HCT116 (cell line): ENCODE measurements around the gene POU3F2. TPM values are rescaled to one million over a fixed set of nuclear protein-coding genes. Genes with fewer than 3 reads are reported as not detected.

ENCODE experiments used
- ATAC-seq: fragments of 200-7000 bp; cut with Tn5 transposase; 2 replicates; pipeline ENCODE4 v1.9.1; 2020; ENCODE audit warnings: mild to moderate bottlenecking, moderate library complexity
- BruUV-seq: library from RNA; stranded (reverse); fragments of 400-500 nt; replicated peaks from 2 replicates; lab custom pipeline; 2021; lab: Mats Ljungman, UMichigan
- CTCF ChIA-PET: fragments of 300-600 bp; sonication (Branson Sonifier 250); formaldehyde crosslinking; loops from one replicate; lab custom pipeline; 2021; ENCODE audit warnings: antibody characterized with exemption; lab: Charles Lee
- POLR2A ChIA-PET: fragments of 300-600, 350-600 bp; sonication (Branson Sonifier 250); formaldehyde crosslinking; loops from one replicate; lab custom pipeline; 2021; ENCODE audit warnings: antibody characterized with exemption; lab: Charles Lee
- RAD21 ChIA-PET, 2 experiments: fragments of 300-600 bp; sonication (Branson Sonifier 250); formaldehyde crosslinking; loops; one replicate each; lab custom pipeline; 2023; ENCODE audit warnings: low total read pairs in 2 of 2; ENCODE audit not compliant: uncharacterized antibody in 2 of 2, unreplicated experiment in 2 of 2, low non-redundant PET in 1 of 2; lab: Charles Lee
- DNase-seq: peaks from one replicate; pipeline ENCODE4 v3.0.0-alpha.2; 2010; ENCODE audit warnings: low read depth, low spot score
- H2AFZ ChIP-seq: fragments of 200-600 bp; shearing (Covaris generic), sonication (generic); 2 replicates; pipeline ENCODE4 v1.6.1; 2017; ENCODE audit warnings: low read depth, mixed run types, mixed read lengths, antibody characterized with exemption, low read length; ENCODE audit not compliant: poor library complexity, severe bottlenecking
- H3K27ac ChIP-seq: 2 replicates; pipeline ENCODE4 v1.5.1; 2012; ENCODE audit warnings: low read depth, low read length
- H3K27me3 ChIP-seq: fragments of 200-600 bp; sonication (generic); 2 replicates; pipeline ENCODE4 v1.6.1; 2016; ENCODE audit warnings: mixed run types, low read length, mixed read lengths; ENCODE audit not compliant: insufficient read depth
- H3K36me3 ChIP-seq, 2 experiments: fragments of 200-500 bp in 1 of 2; fragments of 200-600 bp in 1 of 2; sonication (Bioruptor generic) in 1 of 2; sonication (generic) in 1 of 2; 2 replicates each; pipeline versions ENCODE4 v1.5.1 to v1.6.1; 2014 to 2016; ENCODE audit warnings: low read length in 2 of 2, inconsistent platforms in 1 of 2, mixed read lengths in 1 of 2, mixed run types in 1 of 2; ENCODE audit not compliant: insufficient read depth in 2 of 2, control insufficient read depth in 1 of 2
- H3K4me1 ChIP-seq, 2 experiments: fragments of 200-600 bp in 1 of 2; sonication (generic) in 1 of 2; 2 replicates each; pipeline versions ENCODE4 v1.5.1 to v1.6.1; 2012 to 2017; ENCODE audit warnings: low read length in 2 of 2, inconsistent platforms in 1 of 2, mild to moderate bottlenecking in 1 of 2, mixed read lengths in 1 of 2, mixed run types in 1 of 2, moderate library complexity in 1 of 2; ENCODE audit not compliant: insufficient read depth in 2 of 2, control insufficient read depth in 1 of 2
- H3K4me2 ChIP-seq: fragments of 200-600 bp; sonication (generic); 2 replicates; pipeline ENCODE4 v1.6.1; 2017; ENCODE audit warnings: mixed run types, low read length, mixed read lengths
- H3K4me3 ChIP-seq, 2 experiments: fragments of 200-600 bp in 1 of 2; sonication (generic) in 1 of 2; replicated peaks in 1 of 2; 2 replicates each; pipeline ENCODE4 v1.5.1; 2011 to 2016; ENCODE audit warnings: low read length in 2 of 2, control low read depth in 1 of 2, low read depth in 1 of 2, mild to moderate bottlenecking in 1 of 2, mixed read lengths in 1 of 2, mixed run types in 1 of 2
- H3K79me2 ChIP-seq: fragments of 200-600 bp; sonication (generic); 2 replicates; pipeline ENCODE4 v1.6.1; 2017; ENCODE audit warnings: mild to moderate bottlenecking, mixed run types, low read length, moderate library complexity, mixed read lengths; ENCODE audit not compliant: insufficient read depth
- H3K9ac ChIP-seq: fragments of 200-600 bp; sonication (generic); 2 replicates; pipeline ENCODE4 v1.6.1; 2016; ENCODE audit warnings: low read length, mixed read lengths
- H3K9me2 ChIP-seq: fragments of 200-600 bp; sonication (generic), shearing (Covaris generic); 2 replicates; pipeline ENCODE4 v1.6.1; 2017; ENCODE audit warnings: mixed run types, mild to moderate bottlenecking, moderate library complexity; ENCODE audit not compliant: insufficient read depth
- H3K9me3 ChIP-seq, 2 experiments: fragments of 200-500 bp in 1 of 2; fragments of 200-600 bp in 1 of 2; sonication (Bioruptor generic) in 1 of 2; sonication (generic) in 1 of 2; 2 replicates each; pipeline ENCODE4 v1.6.1; 2014 to 2017; ENCODE audit warnings: low read length in 2 of 2, mixed read lengths in 2 of 2, inconsistent platforms in 1 of 2, low read depth in 1 of 2, mild to moderate bottlenecking in 1 of 2, mixed run types in 1 of 2, moderate library complexity in 1 of 2; ENCODE audit not compliant: control insufficient read depth in 1 of 2, insufficient read depth in 1 of 2
- H4K20me1 ChIP-seq: fragments of 200-600 bp; sonication (generic), shearing (Covaris generic); 2 replicates; pipeline ENCODE4 v1.6.1; 2017; ENCODE audit warnings: mixed run types, mild to moderate bottlenecking, moderate library complexity; ENCODE audit not compliant: insufficient read depth
- ATF3 ChIP-seq: IDR thresholded peaks from 2 replicates; pipeline ENCODE4 v1.6.1; 2012
- CBX3 ChIP-seq: IDR thresholded peaks from 2 replicates; pipeline ENCODE4 v1.6.1; 2012; ENCODE audit warnings: low read depth
- CEBPB ChIP-seq: IDR thresholded peaks from 2 replicates; pipeline ENCODE4 v1.6.1; 2012; ENCODE audit warnings: low read depth
- EGR1 ChIP-seq: IDR thresholded peaks from 2 replicates; pipeline ENCODE4 v1.6.1; 2012; ENCODE audit warnings: low read depth
- ELF1 ChIP-seq: IDR thresholded peaks from 2 replicates; pipeline ENCODE4 v1.6.1; 2012; ENCODE audit warnings: low read depth, borderline replicate concordance
- FOSL1 ChIP-seq: IDR thresholded peaks from 2 replicates; pipeline ENCODE4 v1.6.1; 2012; ENCODE audit warnings: low read depth
- MAX ChIP-seq: IDR thresholded peaks from 2 replicates; pipeline ENCODE4 v1.6.1; 2012
- REST ChIP-seq: IDR thresholded peaks from 2 replicates; pipeline ENCODE4 v1.6.1; 2012; ENCODE audit warnings: low read depth
- SP1 ChIP-seq: IDR thresholded peaks from 2 replicates; pipeline ENCODE4 v1.6.1; 2012; ENCODE audit warnings: low read depth
- SRF ChIP-seq: IDR thresholded peaks from 2 replicates; pipeline ENCODE4 v1.6.1; 2012; ENCODE audit warnings: low read depth
- TCF7L2 ChIP-seq: IDR thresholded peaks from 2 replicates; pipeline ENCODE4 v1.7.0; 2011; ENCODE audit warnings: borderline replicate concordance, inconsistent platforms; ENCODE audit not compliant: insufficient read depth, insufficient read length; ENCODE audit errors: extremely low read depth
- ZBTB33 ChIP-seq: IDR thresholded peaks from 2 replicates; pipeline ENCODE4 v1.6.1; 2011; ENCODE audit warnings: mild to moderate bottlenecking, low read length, moderate library complexity; ENCODE audit not compliant: insufficient replicate concordance; ENCODE audit errors: extremely low read depth
- ZFX ChIP-seq: fragments of 450-650 bp; IDR thresholded peaks from 2 replicates; pipeline ENCODE4 v1.6.1; 2017
- ZNF274 ChIP-seq: fragments of 200-500 bp; sonication (Bioruptor generic); IDR thresholded peaks from 2 replicates; pipeline ENCODE4 v1.6.1; 2014; ENCODE audit warnings: mild to moderate bottlenecking, low read depth, low read length, inconsistent platforms
- intact Hi-C: fragments of 100-400 bp; cut with micrococcal nuclease; formaldehyde crosslinking; loops from 2 replicates; pipeline ENCODE4 v1.10.0; 2022
- total RNA-seq: library from RNA; stranded (reverse); gene quantifications from one replicate; pipeline ENCODE4 v1.2.1, GENCODE V29; 2021; ENCODE audit not compliant: unreplicated experiment

Gene POU3F2
- total RNA-seq, 1 experiment from 2014 or later, result not detected

- no peak for ATAC-seq
These were observed 46.1 kb downstream of the POU3F2 start for GRCh38 chr6:98880486-98880885.

More at GRCh38 chr6:98880486-98880885, 46.1 kb downstream of the POU3F2 start:
- H2AFZ ChIP-seq, result no peak overlapping the region
- no peaks in the 10 kb centered on the region for H4K20me1 ChIP-seq
- DNase-seq, result no peak
- no peaks in the 10 kb centered on the region for H3K27me3 ChIP-seq
- ChIA-PET POLR2A (no interaction called here), CTCF (no interaction called here), RAD21 (no interaction called here)
- H3K4me2 ChIP-seq, result no peak overlapping the region
- no peaks in the 10 kb centered on the region for H3K4me1 ChIP-seq
- no peaks in the 10 kb centered on the region for H3K79me2 ChIP-seq
- TF ChIP-seq ATF3, result no peak
- TF ChIP-seq CBX3, result no peak
- no peak for TF ChIP-seq TCF7L2
- TF ChIP-seq CEBPB, result no peak
- TF ChIP-seq MAX, result no peak
- no peak for TF ChIP-seq EGR1
- TF ChIP-seq FOSL1, result no peak
- no peak for TF ChIP-seq ZFX
- TF ChIP-seq ELF1, result no peak
- TF ChIP-seq ZNF274, result no peak
- TF ChIP-seq SP1, result no peak
- no peak for TF ChIP-seq SRF
- no peak for TF ChIP-seq ZBTB33
- no peak for TF ChIP-seq REST
- no peaks in the 10 kb centered on the region for H3K36me3 ChIP-seq
- no peaks in the 10 kb centered on the region for H3K9me3 ChIP-seq
- H3K9ac ChIP-seq, result no peak overlapping the region
- no TSS peak for BruUV-seq
- intact Hi-C loops, result no loop called here
- H3K9me2 ChIP-seq, result no peaks in the 10 kb centered on the region
- H3K27ac ChIP-seq, result no peak overlapping the region
- H3K4me3 ChIP-seq, result no peak overlapping the region
